ENCODE measurements around the gene CEL. TPM values are rescaled to one million over a fixed set of nuclear protein-coding genes. Genes with fewer than 3 reads are reported as not detected.
"Not testable (repeated sequence)": the region's sequence is repeated elsewhere in the genome, so short reads cannot be mapped to it uniquely, and the experiment has no call there.

Gene CEL
- total RNA-seq, 2 experiments from 2014 or later: 0.16 to 0.39 TPM

- TF ChIP-seq, protein P1, sequence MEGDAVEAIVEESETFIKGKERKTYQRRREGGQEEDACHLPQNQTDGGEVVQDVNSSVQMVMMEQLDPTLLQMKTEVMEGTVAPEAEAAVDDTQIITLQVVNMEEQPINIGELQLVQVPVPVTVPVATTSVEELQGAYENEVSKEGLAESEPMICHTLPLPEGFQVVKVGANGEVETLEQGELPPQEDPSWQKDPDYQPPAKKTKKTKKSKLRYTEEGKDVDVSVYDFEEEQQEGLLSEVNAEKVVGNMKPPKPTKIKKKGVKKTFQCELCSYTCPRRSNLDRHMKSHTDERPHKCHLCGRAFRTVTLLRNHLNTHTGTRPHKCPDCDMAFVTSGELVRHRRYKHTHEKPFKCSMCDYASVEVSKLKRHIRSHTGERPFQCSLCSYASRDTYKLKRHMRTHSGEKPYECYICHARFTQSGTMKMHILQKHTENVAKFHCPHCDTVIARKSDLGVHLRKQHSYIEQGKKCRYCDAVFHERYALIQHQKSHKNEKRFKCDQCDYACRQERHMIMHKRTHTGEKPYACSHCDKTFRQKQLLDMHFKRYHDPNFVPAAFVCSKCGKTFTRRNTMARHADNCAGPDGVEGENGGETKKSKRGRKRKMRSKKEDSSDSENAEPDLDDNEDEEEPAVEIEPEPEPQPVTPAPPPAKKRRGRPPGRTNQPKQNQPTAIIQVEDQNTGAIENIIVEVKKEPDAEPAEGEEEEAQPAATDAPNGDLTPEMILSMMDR (IDR thresholded peaks at IDR 0.05): no peak
- Histone ChIP-seq H3K9me3 (ENCODE audit: control insufficient read depth in 1 of 2, insufficient read depth in 1 of 2, low read length in 2 of 2) (no peaks in the 10 kb centered on the region), H3K27me3 (ENCODE audit: control insufficient read depth in 1 of 2, insufficient read depth in 2 of 2, low read length in 2 of 2) (no peaks in the 10 kb centered on the region), H3K4me3 (ENCODE audit: low read length) (no peak overlapping the region), H3K36me3 (ENCODE audit: insufficient read depth, low read length) (peaks cover 10% of the 10 kb centered on the region), H3K27ac (ENCODE audit: low read depth in 1 of 2, low read length in 2 of 2) (no peak overlapping the region), H3K4me1 (ENCODE audit: insufficient read depth, low read length) (peaks cover 18% of the 10 kb centered on the region)
- Mint-ChIP-seq H3K27me3 (no peaks in the 10 kb centered on the region), H3K9me3 (no peaks in the 10 kb centered on the region), H3K27ac (no peak overlapping the region), H3K4me3 (no peak overlapping the region), H3K36me3 (ENCODE audit: low read depth) (peaks cover 15% of the 10 kb centered on the region), H3K4me1 (ENCODE audit: low read depth) (peaks cover 59% of the 10 kb centered on the region)
- DNase-seq (no peak), ATAC-seq (ENCODE audit: poor library complexity) (no peak)
- intact Hi-C loops (cut with DNase I, micrococcal nuclease): loop anchor here in 1 of 2 experiments (5.0 kb wide), 1 partner anchor 112 kb away; no protein-coding TSS in a partner anchor
- CTCF ChIA-PET: interaction anchor here (1.8 kb wide), 1 partner anchor 13 kb away, joined by 7 read pairs; no protein-coding TSS in a partner anchor
- POLR2A ChIA-PET: no interaction called here
These were observed 26.1 kb upstream of the CEL start for GRCh38 chr9:133035669-133036068.

DNA sequence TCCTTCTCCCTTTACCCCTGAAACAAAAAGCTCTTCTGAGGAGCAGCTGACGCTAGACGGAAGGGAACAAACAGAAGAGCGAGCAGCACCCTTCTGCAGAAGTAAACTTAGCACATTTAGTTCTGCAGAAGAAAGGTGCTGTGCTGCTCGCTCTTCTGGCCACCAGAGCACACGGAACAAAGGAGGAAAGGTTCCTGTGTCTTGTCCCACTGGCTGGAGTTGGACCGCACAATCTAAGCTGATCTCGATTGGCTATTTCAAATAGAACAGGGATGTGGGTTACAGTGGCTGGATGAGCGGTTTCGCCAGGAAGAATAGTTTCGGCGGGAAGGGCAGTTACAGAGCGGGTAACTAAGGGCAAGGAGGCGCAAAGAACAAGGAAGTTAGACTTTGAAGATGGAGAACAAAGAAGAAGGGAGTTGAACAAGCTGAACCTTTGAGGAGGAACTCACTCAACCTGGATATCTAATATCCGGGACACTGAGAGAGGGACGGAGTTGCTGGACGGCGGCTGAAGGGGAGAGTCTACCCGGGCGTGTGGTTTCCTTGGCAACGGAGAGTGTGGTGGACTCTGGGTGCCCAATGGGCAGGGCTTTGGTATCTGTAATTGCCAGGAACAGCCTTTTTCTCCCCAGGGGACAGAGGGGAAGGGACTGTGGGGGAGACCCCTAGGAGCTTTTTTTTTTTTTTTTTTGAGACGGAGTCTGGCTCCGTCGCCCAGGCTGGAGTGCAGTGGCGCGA lies 23.8 kb upstream of the CEL start:
- POLR2A ChIA-PET: interaction anchor here (0.7 kb wide), 1 partner anchor 7 kb away, joined by 3 read pairs; the partner anchor contains the start of gene GTF3C5

GRCh38 chr9:133040892-133041479 lies 20.8 kb upstream of the CEL start:
- H3K4me1 ChIP-seq (ENCODE audit: insufficient read depth, low read length); H3K4me3 Mint-ChIP-seq; H3K27me3 Mint-ChIP-seq; H3K9me3 Mint-ChIP-seq; H3K27me3 ChIP-seq (ENCODE audit: control insufficient read depth in 1 of 2, insufficient read depth in 2 of 2, low read length in 2 of 2); POLR2A ChIA-PET; ATAC-seq (ENCODE audit: poor library complexity); H3K9me3 ChIP-seq (ENCODE audit: control insufficient read depth in 1 of 2, insufficient read depth in 1 of 2, low read length in 2 of 2); H3K4me3 ChIP-seq (ENCODE audit: low read length); intact Hi-C loops (cut with DNase I, micrococcal nuclease); H3K27ac ChIP-seq (ENCODE audit: low read depth in 1 of 2, low read length in 2 of 2); H3K27ac Mint-ChIP-seq: not testable (repeated sequence)
- Mint-ChIP-seq H3K36me3 (ENCODE audit: low read depth) (peaks cover 51% of the 10 kb centered on the region), H3K4me1 (ENCODE audit: low read depth) (peaks cover 19% of the 10 kb centered on the region)
- peak in 12 of 14 experiments; percentile 19 to 54 (median 38) for DNase-seq
- CTCF ChIA-PET: interaction anchor here (1.4 to 2.2 kb wide), 2 partner anchors 19 to 109 kb away, joined by 5 to 7 read pairs; no protein-coding TSS in a partner anchor
- TF ChIP-seq, protein P1 (IDR thresholded peaks at IDR 0.05): peak; percentile 53
- H3K36me3 ChIP-seq (ENCODE audit: insufficient read depth, low read length): peaks cover 52% of the 10 kb centered on the region

More for the DNA sequence above, 23.8 kb upstream of the CEL start:
- no peaks in the 10 kb centered on the region for H3K9me3 ChIP-seq (ENCODE audit: control insufficient read depth in 1 of 2, insufficient read depth in 1 of 2, low read length in 2 of 2)
- Mint-ChIP-seq H3K4me3 (no peak overlapping the region), H3K9me3 (no peaks in the 10 kb centered on the region), H3K27me3 (no peaks in the 10 kb centered on the region), H3K4me1 (ENCODE audit: low read depth) (peaks cover 36% of the 10 kb centered on the region), H3K36me3 (ENCODE audit: low read depth) (peaks cover 26% of the 10 kb centered on the region), H3K27ac (no peak overlapping the region)
- peaks cover 3% of the 10 kb centered on the region for H3K4me1 ChIP-seq (ENCODE audit: insufficient read depth, low read length)
- H3K36me3 ChIP-seq (ENCODE audit: insufficient read depth, low read length): peaks cover 25% of the 10 kb centered on the region
- no peaks in the 10 kb centered on the region for H3K27me3 ChIP-seq (ENCODE audit: control insufficient read depth in 1 of 2, insufficient read depth in 2 of 2, low read length in 2 of 2)
- intact Hi-C loops (cut with DNase I, micrococcal nuclease): loop anchor here in 1 of 2 experiments (5.0 kb wide), 1 partner anchor 109 kb away; no protein-coding TSS in a partner anchor
- DNase-seq (no peak), ATAC-seq (ENCODE audit: poor library complexity) (no peak)
- no peak overlapping the region for H3K4me3 ChIP-seq (ENCODE audit: low read length)
- H3K27ac ChIP-seq (ENCODE audit: low read depth in 1 of 2, low read length in 2 of 2): no peak overlapping the region
- CTCF ChIA-PET: no interaction called here
- TF ChIP-seq, protein P1 (IDR thresholded peaks at IDR 0.05): no peak

All from CD4-positive, alpha-beta T cell (primary cell).